Osteoblast (primary cell): ENCODE measurements around the gene FBXO41. TPM values are rescaled to one million over a fixed set of nuclear protein-coding genes. Genes with fewer than 3 reads are reported as not detected.

Source experiments
- DNase-seq: peaks from one replicate; pipeline ENCODE4 v3.0.0; 2011; ENCODE audit warnings: low spot score, mixed read lengths; ENCODE audit not compliant: insufficient read length; ENCODE audit errors: missing footprints
- H2AFZ ChIP-seq: 2 replicates; pipeline ENCODE4 v1.6.0; 2011; ENCODE audit warnings: mild to moderate bottlenecking, low read length
- H3K27ac ChIP-seq: 2 replicates; pipeline ENCODE4 v1.5.1; 2011; ENCODE audit warnings: mild to moderate bottlenecking, low read depth, low read length, moderate library complexity
- H3K27me3 ChIP-seq: 2 replicates; pipeline ENCODE4 v1.6.0; 2012; ENCODE audit warnings: mild to moderate bottlenecking, control low read depth, inconsistent platforms, low read length, moderate library complexity; ENCODE audit not compliant: insufficient read depth
- H3K36me3 ChIP-seq: 2 replicates; pipeline ENCODE4 v1.5.1; 2011; ENCODE audit warnings: mild to moderate bottlenecking, low read length, control low read depth, moderate library complexity; ENCODE audit not compliant: insufficient read depth
- H3K4me1 ChIP-seq: 2 replicates; pipeline ENCODE4 v1.5.1; 2011; ENCODE audit warnings: mild to moderate bottlenecking, low read length, control low read depth, moderate library complexity; ENCODE audit not compliant: insufficient read depth
- H3K4me2 ChIP-seq: 2 replicates; pipeline ENCODE4 v1.6.0; 2011; ENCODE audit warnings: mild to moderate bottlenecking, low read length; ENCODE audit not compliant: insufficient read depth
- H3K4me3 ChIP-seq: fragments of 200-600 bp; sonication (generic); 3 replicates; pipeline ENCODE4 v1.5.1; 2012; ENCODE audit warnings: mild to moderate bottlenecking, low read length, inconsistent platforms; ENCODE audit not compliant: insufficient read depth
- H3K79me2 ChIP-seq: 2 replicates; pipeline ENCODE4 v1.6.0; 2012; ENCODE audit warnings: mild to moderate bottlenecking, low read length, control low read depth, inconsistent platforms; ENCODE audit not compliant: insufficient read depth
- H3K9me3 ChIP-seq: 2 replicates; pipeline ENCODE4 v1.5.1; 2011; ENCODE audit warnings: low read depth, low read length, control low read depth
- H4K20me1 ChIP-seq: 2 replicates; pipeline ENCODE4 v1.6.0; 2012; ENCODE audit warnings: mild to moderate bottlenecking, low read length, control low read depth; ENCODE audit not compliant: insufficient read depth
- total RNA-seq: library from RNA; depleted of rRNA; stranded (reverse); fragments of >200 nt; gene quantifications from 2 replicates; pipeline ENCODE4 v1.2.3, GENCODE V29; 2012
- TF ChIP-seq, protein P1 (sequence below): IDR thresholded peaks from 2 replicates; pipeline ENCODE4 v1.5.1; 2011; ENCODE audit warnings: mild to moderate bottlenecking, low read depth, low read length, moderate library complexity; ENCODE audit errors: extremely low read depth

Gene FBXO41
- total RNA-seq, 1 donor: 0.36 TPM

- Histone ChIP-seq H3K4me1 (peaks cover 3% of the 10 kb centered on the region), H3K9me3 (no peaks in the 10 kb centered on the region), H2AFZ (peak overlapping the region; percentile 47), H3K4me2 (peak overlapping the region; percentile 74), H3K79me2 (no peaks in the 10 kb centered on the region), H4K20me1 (no peaks in the 10 kb centered on the region), H3K4me3 (peak overlapping the region; percentile 67), H3K36me3 (no peaks in the 10 kb centered on the region), H3K27ac (no peak overlapping the region), H3K27me3 (peaks cover 31% of the 10 kb centered on the region)
- DNase-seq: peak; percentile 80
- TF ChIP-seq, protein P1, sequence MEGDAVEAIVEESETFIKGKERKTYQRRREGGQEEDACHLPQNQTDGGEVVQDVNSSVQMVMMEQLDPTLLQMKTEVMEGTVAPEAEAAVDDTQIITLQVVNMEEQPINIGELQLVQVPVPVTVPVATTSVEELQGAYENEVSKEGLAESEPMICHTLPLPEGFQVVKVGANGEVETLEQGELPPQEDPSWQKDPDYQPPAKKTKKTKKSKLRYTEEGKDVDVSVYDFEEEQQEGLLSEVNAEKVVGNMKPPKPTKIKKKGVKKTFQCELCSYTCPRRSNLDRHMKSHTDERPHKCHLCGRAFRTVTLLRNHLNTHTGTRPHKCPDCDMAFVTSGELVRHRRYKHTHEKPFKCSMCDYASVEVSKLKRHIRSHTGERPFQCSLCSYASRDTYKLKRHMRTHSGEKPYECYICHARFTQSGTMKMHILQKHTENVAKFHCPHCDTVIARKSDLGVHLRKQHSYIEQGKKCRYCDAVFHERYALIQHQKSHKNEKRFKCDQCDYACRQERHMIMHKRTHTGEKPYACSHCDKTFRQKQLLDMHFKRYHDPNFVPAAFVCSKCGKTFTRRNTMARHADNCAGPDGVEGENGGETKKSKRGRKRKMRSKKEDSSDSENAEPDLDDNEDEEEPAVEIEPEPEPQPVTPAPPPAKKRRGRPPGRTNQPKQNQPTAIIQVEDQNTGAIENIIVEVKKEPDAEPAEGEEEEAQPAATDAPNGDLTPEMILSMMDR: no peak
Measured at GRCh38 chr2:73283545-73284295, 558 bp downstream of the FBXO41 start.

DNA sequence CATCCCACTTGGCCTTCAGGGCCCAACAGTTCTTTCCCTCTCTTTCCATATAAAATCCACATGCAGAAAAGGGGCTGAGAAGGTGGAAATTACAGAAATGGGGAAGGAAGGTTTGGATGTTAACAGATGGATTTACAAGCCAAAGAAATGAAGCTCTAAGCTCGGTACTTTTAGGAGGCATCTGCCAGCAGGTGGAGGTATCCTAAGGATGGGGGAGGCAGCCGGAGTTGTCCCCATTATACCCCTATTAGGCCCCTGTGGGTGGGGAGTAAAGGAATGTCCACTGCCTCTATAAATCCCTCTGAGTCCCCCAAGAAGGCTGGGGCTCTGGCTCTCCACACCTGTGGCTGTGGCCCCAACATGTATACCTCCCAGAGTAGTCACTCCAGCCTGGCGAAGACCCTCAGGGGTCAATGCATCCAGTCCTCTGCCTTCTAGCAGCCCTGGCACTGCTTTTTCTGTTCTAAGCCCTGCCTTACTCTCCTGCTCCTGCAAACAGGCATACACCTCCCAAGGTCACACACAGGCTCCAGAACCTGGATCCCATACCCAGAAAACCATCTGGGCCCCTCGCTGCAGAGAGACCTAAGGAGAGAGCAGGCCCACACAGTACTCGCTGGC, 1.2 kb downstream of the FBXO41 start:
- H3K4me2 ChIP-seq: no peak overlapping the region

GRCh38 chr2:73281244-73281643, 3.0 kb downstream of the FBXO41 start:
- no peak overlapping the region for H2AFZ ChIP-seq
- no peak overlapping the region for H3K4me3 ChIP-seq
- H3K4me2 ChIP-seq: no peak overlapping the region
- no peaks in the 10 kb centered on the region for H3K36me3 ChIP-seq
- peak; percentile 56 for DNase-seq
- H3K9me3 ChIP-seq: no peaks in the 10 kb centered on the region
- H3K27ac ChIP-seq: no peak overlapping the region
- peaks cover 28% of the 10 kb centered on the region for H3K27me3 ChIP-seq
- TF ChIP-seq, protein P1: no peak
- H4K20me1 ChIP-seq: no peaks in the 10 kb centered on the region
- H3K79me2 ChIP-seq: no peaks in the 10 kb centered on the region
- H3K4me1 ChIP-seq: peaks cover 3% of the 10 kb centered on the region

More for the DNA sequence above, 1.2 kb downstream of the FBXO41 start:
- TF ChIP-seq, protein P1: no peak
- Histone ChIP-seq H3K27me3 (peaks cover 31% of the 10 kb centered on the region), H3K4me3 (no peak overlapping the region), H3K27ac (no peak overlapping the region), H3K4me1 (peaks cover 3% of the 10 kb centered on the region), H3K9me3 (no peaks in the 10 kb centered on the region), H3K36me3 (no peaks in the 10 kb centered on the region), H4K20me1 (no peaks in the 10 kb centered on the region), H3K79me2 (no peaks in the 10 kb centered on the region), H2AFZ (no peak overlapping the region)
- peak; percentile 22 for DNase-seq

GRCh38 chr2:73279852-73280251, 4.4 kb downstream of the FBXO41 start:
- peak; percentile 68 for DNase-seq
- H3K79me2 ChIP-seq: no peaks in the 10 kb centered on the region
- H4K20me1 ChIP-seq: no peaks in the 10 kb centered on the region
- H3K27ac ChIP-seq: no peak overlapping the region
- TF ChIP-seq, protein P1: no peak
- peaks cover 3% of the 10 kb centered on the region for H3K4me1 ChIP-seq
- no peaks in the 10 kb centered on the region for H3K36me3 ChIP-seq
- no peak overlapping the region for H3K4me2 ChIP-seq
- H2AFZ ChIP-seq: no peak overlapping the region
- H3K27me3 ChIP-seq: peaks cover 15% of the 10 kb centered on the region
- H3K9me3 ChIP-seq: no peaks in the 10 kb centered on the region
- H3K4me3 ChIP-seq: no peak overlapping the region
